Fibroblast of peridontal ligament (primary cell): Measurements from ENCODE around the gene NECTIN4.
"Not testable (repeated sequence)": the region's sequence is repeated elsewhere in the genome, so short reads cannot be mapped to it uniquely, and the experiment has no call there.

Source experiments
- DNase-seq: peaks from one replicate; pipeline ENCODE4 v3.0.0-alpha.2; 2010; ENCODE audit errors: extremely low read depth

NECTIN4 gene

GRCh38 chr1:161082996-161083747 lies 6.2 kb downstream of the NECTIN4 start:
- DNase-seq, result peak; percentile 85

GRCh38 chr1:161082483-161082882 lies 6.9 kb downstream of the NECTIN4 start:
- DNase-seq, result no peak

GRCh38 chr1:161081519-161081918 lies 7.8 kb downstream of the NECTIN4 start:
- DNase-seq, result no peak

GRCh38 chr1:161080441-161081405 lies 8.6 kb downstream of the NECTIN4 start:
- peak; percentile 13 for DNase-seq

- DNase-seq, result no peak
Measured at GRCh38 chr1:161079436-161080110, 9.8 kb downstream of the NECTIN4 start.

- no peak for DNase-seq
Measured at GRCh38 chr1:161077426-161077825, 11.9 kb downstream of the NECTIN4 start.

GRCh38 chr1:161076410-161076809 lies 12.9 kb downstream of the NECTIN4 start:
- no peak for DNase-seq

- no peak for DNase-seq
Measured at GRCh38 chr1:161074676-161075368, 14.5 kb downstream of the NECTIN4 start.

GRCh38 chr1:161073474-161074121 lies 15.8 kb downstream of the NECTIN4 start:
- no peak for DNase-seq

- DNase-seq, result no peak
Measured at GRCh38 chr1:161072751-161073449, 16.5 kb downstream of the NECTIN4 start.

- DNase-seq, result peak; percentile 66
Measured at GRCh38 chr1:161071886-161072371, 17.4 kb downstream of the NECTIN4 start.

- no peak for DNase-seq
Measured at GRCh38 chr1:161070761-161071160, 18.6 kb downstream of the NECTIN4 start.

- no peak for DNase-seq
Measured at GRCh38 chr1:161069731-161070270, 19.6 kb downstream of the NECTIN4 start, which contains the start of gene ARHGAP30. TSS of gene ARHGAP30 (minus strand) at chr1:161069891. CDS start at chr1:161069624, 267 bp downstream.

- no peak for DNase-seq
Measured at GRCh38 chr1:161069241-161069640, 20.1 kb downstream of the NECTIN4 start.

- DNase-seq, result no peak
Measured at GRCh38 chr1:161068306-161069234, 20.8 kb downstream of the NECTIN4 start.

GRCh38 chr1:161066694-161067093 lies 22.7 kb downstream of the NECTIN4 start:
- no peak for DNase-seq

GRCh38 chr1:161065681-161066080 lies 23.7 kb downstream of the NECTIN4 start:
- DNase-seq, result not testable (repeated sequence)

GRCh38 chr1:161063936-161064335 lies 25.4 kb downstream of the NECTIN4 start:
- not testable (repeated sequence) for DNase-seq

- DNase-seq, result no peak
Measured at GRCh38 chr1:161061419-161061818, 27.9 kb downstream of the NECTIN4 start.
